ENCODE measurements around the gene DPP6. TPM values are rescaled to one million over a fixed set of nuclear protein-coding genes. Genes with fewer than 3 reads are reported as not detected.

DPP6 gene
- total RNA-seq, 1 experiment from 2014 or later: not detected

DNA sequence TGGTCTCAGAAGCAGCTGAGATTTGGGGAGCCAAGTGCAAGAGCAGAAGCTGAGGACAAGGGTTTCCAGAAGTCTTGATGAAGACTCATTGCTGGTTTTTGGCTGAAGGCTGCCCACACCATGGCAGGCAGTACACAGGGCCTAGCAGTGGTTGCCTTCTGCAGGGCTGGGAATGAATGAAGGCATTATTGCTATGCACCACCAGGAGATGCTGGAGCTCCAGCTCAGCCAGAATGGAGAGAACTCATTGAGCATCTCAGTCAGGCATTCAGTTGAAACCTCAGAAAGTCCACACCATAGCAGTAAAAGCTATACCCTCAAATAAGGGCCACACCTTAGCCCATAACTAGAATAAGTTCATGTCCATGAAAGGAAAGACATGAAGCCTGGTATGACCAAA is 190.5 kb downstream of the DPP6 start:
- DNase-seq: no peak
- H3K27ac ChIP-seq (ENCODE audit: low read length): no peak overlapping the region
- no peaks in the 10 kb centered on the region for H3K36me3 ChIP-seq (ENCODE audit: low read depth, low read length)
- no peak overlapping the region for H3K4me2 ChIP-seq (ENCODE audit: low read length)
- intact Hi-C loops (cut with micrococcal nuclease): no loop called here
- H3K4me3 ChIP-seq (ENCODE audit: low read length): no peak overlapping the region
- H3K9me3 ChIP-seq (ENCODE audit: low read length): no peaks in the 10 kb centered on the region
- no peaks in the 10 kb centered on the region for H3F3A ChIP-seq (ENCODE audit: low read length, unreplicated experiment)
- ChIA-PET CTCF (no interaction called here), POLR2A (ENCODE audit: unreplicated experiment) (no interaction called here)
- no peaks in the 10 kb centered on the region for H3K27me3 ChIP-seq (ENCODE audit: low read length)
- no peaks in the 10 kb centered on the region for H3K9me2 ChIP-seq (replicated peaks; ENCODE audit: low read length)
- H3K79me2 ChIP-seq (ENCODE audit: low read length): no peaks in the 10 kb centered on the region
- H3K4me1 ChIP-seq (ENCODE audit: insufficient read depth, low read length): no peaks in the 10 kb centered on the region
- H4K20me1 ChIP-seq (ENCODE audit: low read length): no peaks in the 10 kb centered on the region
- no peak overlapping the region for H2AFZ ChIP-seq (ENCODE audit: low read length)
- no TSS peak for BruUV-seq (replicated peaks)
- ATAC-seq: no peak
- no peak overlapping the region for H3K9ac ChIP-seq (ENCODE audit: low read length)
- TF ChIP-seq EZH2phosphoT487 (IDR thresholded peaks at IDR 0.05; ENCODE audit: borderline replicate concordance, low read length) (no peak), CTCF (conservative IDR thresholded peaks at IDR 0.05; ENCODE audit: low read depth, low read length) (no peak), EZH2 (IDR thresholded peaks at IDR 0.05; ENCODE audit: low read length, unreplicated experiment) (no peak)

DNA sequence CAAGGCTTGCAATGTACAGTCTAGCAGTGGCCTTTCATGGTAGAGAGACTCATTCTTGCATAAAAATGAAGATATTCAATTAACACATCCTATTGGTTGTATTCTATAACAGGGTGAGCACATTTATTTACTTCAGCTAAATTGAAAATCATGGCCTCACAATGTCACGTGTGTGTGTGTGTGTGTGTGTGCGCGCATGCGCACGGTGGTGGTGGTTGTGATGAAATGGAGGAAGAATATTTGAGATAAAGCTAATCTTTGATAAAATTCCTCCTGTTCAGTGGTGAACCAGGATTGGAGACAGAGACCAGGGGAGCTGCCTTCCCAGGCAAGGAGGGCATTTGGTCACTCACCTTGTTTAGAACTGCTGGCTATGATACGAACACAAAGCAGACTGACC is 199.8 kb downstream of the DPP6 start:
- intact Hi-C loops (cut with micrococcal nuclease): no loop called here
- Histone ChIP-seq H3K4me2 (ENCODE audit: low read length) (no peak overlapping the region), H3K79me2 (ENCODE audit: low read length) (no peaks in the 10 kb centered on the region), H4K20me1 (ENCODE audit: low read length) (no peaks in the 10 kb centered on the region), H3K9me3 (ENCODE audit: low read length) (no peaks in the 10 kb centered on the region), H3K27me3 (ENCODE audit: low read length) (no peaks in the 10 kb centered on the region), H3K9me2 (replicated peaks; ENCODE audit: low read length) (no peaks in the 10 kb centered on the region), H3K4me1 (ENCODE audit: insufficient read depth, low read length) (no peaks in the 10 kb centered on the region), H3K36me3 (ENCODE audit: low read depth, low read length) (no peaks in the 10 kb centered on the region), H3K27ac (ENCODE audit: low read length) (no peak overlapping the region), H3K9ac (ENCODE audit: low read length) (no peak overlapping the region), H2AFZ (ENCODE audit: low read length) (no peak overlapping the region), H3F3A (ENCODE audit: low read length, unreplicated experiment) (no peaks in the 10 kb centered on the region), H3K4me3 (ENCODE audit: low read length) (no peak overlapping the region)
- TF ChIP-seq EZH2phosphoT487 (IDR thresholded peaks at IDR 0.05; ENCODE audit: borderline replicate concordance, low read length): no peak
- TF ChIP-seq EZH2 (IDR thresholded peaks at IDR 0.05; ENCODE audit: low read length, unreplicated experiment): no peak
- no peak for TF ChIP-seq CTCF (conservative IDR thresholded peaks at IDR 0.05; ENCODE audit: low read depth, low read length)
- BruUV-seq (replicated peaks): no TSS peak
- ATAC-seq (no peak), DNase-seq (no peak)
- POLR2A ChIA-PET (ENCODE audit: unreplicated experiment): no interaction called here
- CTCF ChIA-PET: no interaction called here

DNA sequence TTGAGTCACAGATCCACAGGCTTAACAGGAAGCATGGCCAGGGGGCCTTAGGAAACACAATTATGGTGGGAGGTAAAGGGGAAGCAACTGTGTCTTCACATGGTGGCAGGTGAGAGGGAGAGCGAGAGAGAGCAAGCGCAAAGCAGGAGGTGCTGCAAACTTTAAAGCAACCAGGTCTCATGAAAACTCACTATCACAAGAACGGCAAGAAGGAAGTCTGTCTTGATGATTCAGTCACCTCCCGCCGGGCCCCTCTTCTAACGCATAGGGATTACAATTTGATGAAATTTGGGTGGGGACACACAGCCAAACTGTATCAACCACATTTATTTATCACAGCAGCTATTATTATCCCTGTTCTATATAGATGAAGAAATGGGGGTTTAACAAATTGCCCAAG is 201.6 kb downstream of the DPP6 start:
- Histone ChIP-seq H3K9me3 (ENCODE audit: low read length) (no peaks in the 10 kb centered on the region), H3K27me3 (ENCODE audit: low read length) (no peaks in the 10 kb centered on the region), H3K9ac (ENCODE audit: low read length) (no peak overlapping the region), H3K4me2 (ENCODE audit: low read length) (no peak overlapping the region), H3K9me2 (replicated peaks; ENCODE audit: low read length) (no peaks in the 10 kb centered on the region), H2AFZ (ENCODE audit: low read length) (no peak overlapping the region), H3K79me2 (ENCODE audit: low read length) (no peaks in the 10 kb centered on the region), H4K20me1 (ENCODE audit: low read length) (no peaks in the 10 kb centered on the region), H3K36me3 (ENCODE audit: low read depth, low read length) (no peaks in the 10 kb centered on the region), H3K4me3 (ENCODE audit: low read length) (no peak overlapping the region), H3K4me1 (ENCODE audit: insufficient read depth, low read length) (no peaks in the 10 kb centered on the region), H3K27ac (ENCODE audit: low read length) (no peak overlapping the region), H3F3A (ENCODE audit: low read length, unreplicated experiment) (no peaks in the 10 kb centered on the region)
- CTCF ChIA-PET: no interaction called here
- POLR2A ChIA-PET (ENCODE audit: unreplicated experiment): no interaction called here
- ATAC-seq: no peak
- no peak for DNase-seq
- no peak for TF ChIP-seq EZH2phosphoT487 (IDR thresholded peaks at IDR 0.05; ENCODE audit: borderline replicate concordance, low read length)
- TF ChIP-seq CTCF (conservative IDR thresholded peaks at IDR 0.05; ENCODE audit: low read depth, low read length): no peak
- no peak for TF ChIP-seq EZH2 (IDR thresholded peaks at IDR 0.05; ENCODE audit: low read length, unreplicated experiment)
- intact Hi-C loops (cut with micrococcal nuclease): no loop called here
- no TSS peak for BruUV-seq (replicated peaks)
